ENCODE results near the gene SLC16A10.

DNA sequence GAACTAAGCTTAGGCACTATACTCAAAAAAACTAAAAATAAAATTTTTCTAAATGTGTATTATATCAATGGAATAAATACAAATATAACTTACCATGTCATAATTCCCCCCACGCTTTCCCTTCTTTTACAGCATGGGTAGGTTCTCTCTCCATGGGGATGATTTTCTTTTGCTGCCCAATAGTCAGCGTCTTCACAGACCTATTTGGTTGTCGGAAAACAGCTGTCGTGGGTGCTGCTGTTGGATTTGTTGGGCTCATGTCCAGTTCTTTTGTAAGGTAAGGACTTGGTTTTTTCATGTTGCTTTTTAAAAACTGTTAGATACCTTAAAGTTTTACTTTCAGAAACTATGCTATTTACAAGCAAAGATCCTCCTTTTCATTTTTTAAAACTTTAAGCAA lies 85.3 kb downstream of the SLC16A10 start:
- TF ChIP-seq, protein P1, sequence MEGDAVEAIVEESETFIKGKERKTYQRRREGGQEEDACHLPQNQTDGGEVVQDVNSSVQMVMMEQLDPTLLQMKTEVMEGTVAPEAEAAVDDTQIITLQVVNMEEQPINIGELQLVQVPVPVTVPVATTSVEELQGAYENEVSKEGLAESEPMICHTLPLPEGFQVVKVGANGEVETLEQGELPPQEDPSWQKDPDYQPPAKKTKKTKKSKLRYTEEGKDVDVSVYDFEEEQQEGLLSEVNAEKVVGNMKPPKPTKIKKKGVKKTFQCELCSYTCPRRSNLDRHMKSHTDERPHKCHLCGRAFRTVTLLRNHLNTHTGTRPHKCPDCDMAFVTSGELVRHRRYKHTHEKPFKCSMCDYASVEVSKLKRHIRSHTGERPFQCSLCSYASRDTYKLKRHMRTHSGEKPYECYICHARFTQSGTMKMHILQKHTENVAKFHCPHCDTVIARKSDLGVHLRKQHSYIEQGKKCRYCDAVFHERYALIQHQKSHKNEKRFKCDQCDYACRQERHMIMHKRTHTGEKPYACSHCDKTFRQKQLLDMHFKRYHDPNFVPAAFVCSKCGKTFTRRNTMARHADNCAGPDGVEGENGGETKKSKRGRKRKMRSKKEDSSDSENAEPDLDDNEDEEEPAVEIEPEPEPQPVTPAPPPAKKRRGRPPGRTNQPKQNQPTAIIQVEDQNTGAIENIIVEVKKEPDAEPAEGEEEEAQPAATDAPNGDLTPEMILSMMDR (IDR thresholded peaks at IDR 0.05), result no peak
- no peak for TF ChIP-seq POLR2A (IDR thresholded peaks at IDR 0.05)

All from thyroid gland (tissue), 4 donors.